Tibial nerve (tissue), 4 donors: ENCODE results near the gene ADCK2.

Experiments used
- EP300 ChIP-seq, 2 donors: sonication (generic); formaldehyde crosslinking; IDR thresholded peaks; one replicate each; pipeline ENCODE4 v1.6.1; 2017; ENCODE audit warnings: antibody characterized with exemption in 2 of 2, mild to moderate bottlenecking in 1 of 2
- POLR2A ChIP-seq, 2 donors: fragments of 450-650 bp; IDR thresholded peaks; one replicate each; pipeline ENCODE4 v1.6.1; 2017; ENCODE audit warnings: antibody characterized with exemption in 2 of 2, mild to moderate bottlenecking in 2 of 2, moderate library complexity in 2 of 2
- TF ChIP-seq, protein P1 (sequence below), 5 experiments: fragments of 200-600 bp in 3 of 5; fragments of 450-650 bp in 2 of 5; sonication (generic) in 3 of 5; IDR thresholded peaks; one replicate each; pipeline ENCODE4 v1.5.1; 2016 to 2019; ENCODE audit warnings: antibody characterized with exemption in 5 of 5, mild to moderate bottlenecking in 3 of 5, moderate library complexity in 2 of 5

GRCh38 chr7:140683657-140684056, 10.9 kb downstream of the ADCK2 start:
- TF ChIP-seq POLR2A (IDR thresholded peaks at IDR 0.05) (no peak), EP300 (IDR thresholded peaks at IDR 0.05) (no peak)
- TF ChIP-seq, protein P1, sequence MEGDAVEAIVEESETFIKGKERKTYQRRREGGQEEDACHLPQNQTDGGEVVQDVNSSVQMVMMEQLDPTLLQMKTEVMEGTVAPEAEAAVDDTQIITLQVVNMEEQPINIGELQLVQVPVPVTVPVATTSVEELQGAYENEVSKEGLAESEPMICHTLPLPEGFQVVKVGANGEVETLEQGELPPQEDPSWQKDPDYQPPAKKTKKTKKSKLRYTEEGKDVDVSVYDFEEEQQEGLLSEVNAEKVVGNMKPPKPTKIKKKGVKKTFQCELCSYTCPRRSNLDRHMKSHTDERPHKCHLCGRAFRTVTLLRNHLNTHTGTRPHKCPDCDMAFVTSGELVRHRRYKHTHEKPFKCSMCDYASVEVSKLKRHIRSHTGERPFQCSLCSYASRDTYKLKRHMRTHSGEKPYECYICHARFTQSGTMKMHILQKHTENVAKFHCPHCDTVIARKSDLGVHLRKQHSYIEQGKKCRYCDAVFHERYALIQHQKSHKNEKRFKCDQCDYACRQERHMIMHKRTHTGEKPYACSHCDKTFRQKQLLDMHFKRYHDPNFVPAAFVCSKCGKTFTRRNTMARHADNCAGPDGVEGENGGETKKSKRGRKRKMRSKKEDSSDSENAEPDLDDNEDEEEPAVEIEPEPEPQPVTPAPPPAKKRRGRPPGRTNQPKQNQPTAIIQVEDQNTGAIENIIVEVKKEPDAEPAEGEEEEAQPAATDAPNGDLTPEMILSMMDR (IDR thresholded peaks at IDR 0.05): no peak
